ENCODE data around the gene IFNG. TPM values are rescaled to one million over a fixed set of nuclear protein-coding genes. Genes with fewer than 3 reads are reported as not detected.
A peak's percentile ranks its signal among the peaks of the same experiment; 100 is the strongest.

The IFNG gene
- total and polyA plus RNA-seq, 2 donors from 2014 or later: not detected

DNA sequence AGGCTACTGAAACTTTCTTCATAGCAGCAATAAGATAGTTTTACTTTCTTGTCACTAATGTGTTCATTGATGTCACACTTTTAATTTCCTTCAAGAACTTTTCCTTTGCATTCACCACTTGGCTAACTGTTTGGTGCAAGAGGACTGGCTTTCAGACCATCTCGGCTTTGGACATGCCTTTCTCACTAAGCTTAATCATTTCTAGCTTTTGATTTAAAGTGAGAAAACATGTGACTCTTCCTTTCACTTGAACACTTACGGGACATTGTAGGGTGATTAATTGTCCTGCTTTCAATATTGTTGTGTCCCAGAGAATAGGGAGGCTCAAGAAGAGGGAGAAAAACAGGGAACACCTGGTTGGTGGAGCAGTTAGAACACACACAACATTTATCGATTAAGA, 41.9 kb downstream of the IFNG start:
- H3K9me3 ChIP-seq (ENCODE audit: control insufficient read depth in 2 of 3, insufficient read depth in 1 of 3, low read length in 3 of 3): no peaks in the 10 kb centered on the region
- no peaks in the 10 kb centered on the region for H3K36me3 ChIP-seq (ENCODE audit: control insufficient read depth in 2 of 3, insufficient read depth in 3 of 3, low read length in 3 of 3)
- DNase-seq: no peak
- no peak for FAIRE-seq
- H3K27ac ChIP-seq (ENCODE audit: low read depth in 2 of 2, low read length in 2 of 2): no peak overlapping the region
- intact Hi-C loops (cut with DNase I): no loop called here
- H3K9ac ChIP-seq (ENCODE audit: low read length in 3 of 3): no peak overlapping the region
- H3K4me3 ChIP-seq (ENCODE audit: low read length in 3 of 3): no peak overlapping the region
- no peaks in the 10 kb centered on the region for H3K27me3 ChIP-seq (ENCODE audit: control insufficient read depth, insufficient read depth, low read length)
- H3K4me1 ChIP-seq (ENCODE audit: control insufficient read depth in 2 of 3, insufficient read depth in 2 of 3, low read depth in 1 of 3, low read length in 3 of 3): no peaks in the 10 kb centered on the region
- TF ChIP-seq, protein P1, sequence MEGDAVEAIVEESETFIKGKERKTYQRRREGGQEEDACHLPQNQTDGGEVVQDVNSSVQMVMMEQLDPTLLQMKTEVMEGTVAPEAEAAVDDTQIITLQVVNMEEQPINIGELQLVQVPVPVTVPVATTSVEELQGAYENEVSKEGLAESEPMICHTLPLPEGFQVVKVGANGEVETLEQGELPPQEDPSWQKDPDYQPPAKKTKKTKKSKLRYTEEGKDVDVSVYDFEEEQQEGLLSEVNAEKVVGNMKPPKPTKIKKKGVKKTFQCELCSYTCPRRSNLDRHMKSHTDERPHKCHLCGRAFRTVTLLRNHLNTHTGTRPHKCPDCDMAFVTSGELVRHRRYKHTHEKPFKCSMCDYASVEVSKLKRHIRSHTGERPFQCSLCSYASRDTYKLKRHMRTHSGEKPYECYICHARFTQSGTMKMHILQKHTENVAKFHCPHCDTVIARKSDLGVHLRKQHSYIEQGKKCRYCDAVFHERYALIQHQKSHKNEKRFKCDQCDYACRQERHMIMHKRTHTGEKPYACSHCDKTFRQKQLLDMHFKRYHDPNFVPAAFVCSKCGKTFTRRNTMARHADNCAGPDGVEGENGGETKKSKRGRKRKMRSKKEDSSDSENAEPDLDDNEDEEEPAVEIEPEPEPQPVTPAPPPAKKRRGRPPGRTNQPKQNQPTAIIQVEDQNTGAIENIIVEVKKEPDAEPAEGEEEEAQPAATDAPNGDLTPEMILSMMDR (IDR thresholded peaks at IDR 0.05; ENCODE audit: borderline replicate concordance, extremely low read depth, insufficient read depth): no peak

DNA sequence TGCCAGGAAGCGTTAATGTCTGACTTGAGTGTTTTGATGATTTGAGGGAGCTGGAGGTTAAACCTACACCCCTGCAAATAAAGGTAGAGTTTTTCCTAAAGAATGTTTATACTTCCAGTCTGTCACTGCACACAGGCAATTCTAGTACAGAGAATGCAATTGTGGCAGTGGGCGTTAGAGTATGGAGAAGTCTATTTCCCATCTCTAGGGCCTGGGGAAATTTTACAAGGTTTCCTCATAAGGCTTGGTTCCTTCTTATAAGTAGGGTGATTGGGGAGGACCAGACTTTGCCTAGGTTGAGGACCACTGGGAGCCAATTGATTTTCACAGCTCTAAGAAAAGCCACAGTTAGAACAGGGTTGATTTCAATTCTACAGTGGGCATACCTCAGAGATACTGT, 44.3 kb downstream of the IFNG start:
- H3K4me1 ChIP-seq (ENCODE audit: control insufficient read depth in 2 of 3, insufficient read depth in 2 of 3, low read depth in 1 of 3, low read length in 3 of 3): no peaks in the 10 kb centered on the region
- H3K27ac ChIP-seq (ENCODE audit: low read depth in 2 of 2, low read length in 2 of 2): no peak overlapping the region
- H3K36me3 ChIP-seq (ENCODE audit: control insufficient read depth in 2 of 3, insufficient read depth in 3 of 3, low read length in 3 of 3): no peaks in the 10 kb centered on the region
- H3K4me3 ChIP-seq (ENCODE audit: low read length in 3 of 3): no peak overlapping the region
- TF ChIP-seq, protein P1 (IDR thresholded peaks at IDR 0.05; ENCODE audit: borderline replicate concordance, extremely low read depth, insufficient read depth): no peak
- intact Hi-C loops (cut with DNase I): no loop called here
- DNase-seq (no peak), FAIRE-seq (no peak)
- H3K9me3 ChIP-seq (ENCODE audit: control insufficient read depth in 2 of 3, insufficient read depth in 1 of 3, low read length in 3 of 3): no peaks in the 10 kb centered on the region
- H3K27me3 ChIP-seq (ENCODE audit: control insufficient read depth, insufficient read depth, low read length): no peaks in the 10 kb centered on the region
- no peak overlapping the region for H3K9ac ChIP-seq (ENCODE audit: low read length in 3 of 3)

DNA sequence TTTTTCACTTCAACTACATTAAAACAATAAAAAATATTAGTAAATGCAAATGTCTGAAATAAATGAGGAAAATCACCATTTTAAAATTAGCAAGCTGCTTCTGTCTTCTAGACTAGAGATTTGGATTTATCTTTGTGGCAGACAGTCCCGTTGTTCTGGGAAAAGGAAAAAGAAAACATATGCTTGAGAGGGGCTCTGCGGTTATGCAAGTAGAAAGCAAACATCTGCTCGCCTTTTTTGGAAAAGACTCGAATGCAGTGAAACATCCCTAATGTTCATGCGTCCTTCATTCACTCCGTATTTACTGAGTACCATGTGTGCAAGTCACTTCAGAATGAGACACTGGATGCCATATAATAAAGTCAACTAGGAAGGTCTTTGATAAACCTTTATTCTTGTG, 44.9 kb downstream of the IFNG start:
- TF ChIP-seq, protein P1 (IDR thresholded peaks at IDR 0.05; ENCODE audit: borderline replicate concordance, extremely low read depth, insufficient read depth): no peak

GRCh38 chr12:68113644-68114043, 45.9 kb downstream of the IFNG start:
- Histone ChIP-seq H3K36me3 (ENCODE audit: control insufficient read depth in 2 of 3, insufficient read depth in 3 of 3, low read length in 3 of 3) (no peaks in the 10 kb centered on the region), H3K4me1 (ENCODE audit: control insufficient read depth in 2 of 3, insufficient read depth in 2 of 3, low read depth in 1 of 3, low read length in 3 of 3) (no peaks in the 10 kb centered on the region), H3K9me3 (ENCODE audit: control insufficient read depth in 2 of 3, insufficient read depth in 1 of 3, low read length in 3 of 3) (no peaks in the 10 kb centered on the region), H3K9ac (ENCODE audit: low read length in 3 of 3) (no peak overlapping the region), H3K4me3 (ENCODE audit: low read length in 3 of 3) (no peak overlapping the region), H3K27ac (ENCODE audit: low read depth in 2 of 2, low read length in 2 of 2) (no peak overlapping the region), H3K27me3 (ENCODE audit: control insufficient read depth, insufficient read depth, low read length) (no peaks in the 10 kb centered on the region)
- DNase-seq: no peak
- FAIRE-seq: no peak
- TF ChIP-seq, protein P1 (IDR thresholded peaks at IDR 0.05; ENCODE audit: borderline replicate concordance, extremely low read depth, insufficient read depth): no peak
- intact Hi-C loops (cut with DNase I): no loop called here

More for the DNA sequence above, 44.9 kb downstream of the IFNG start:
- no peak overlapping the region for H3K9ac ChIP-seq (ENCODE audit: low read length in 3 of 3)
- intact Hi-C loops (cut with DNase I): no loop called here
- DNase-seq: peak in 1 of 5 donors; percentile 59
- no peaks in the 10 kb centered on the region for H3K4me1 ChIP-seq (ENCODE audit: control insufficient read depth in 2 of 3, insufficient read depth in 2 of 3, low read depth in 1 of 3, low read length in 3 of 3)
- no peaks in the 10 kb centered on the region for H3K9me3 ChIP-seq (ENCODE audit: control insufficient read depth in 2 of 3, insufficient read depth in 1 of 3, low read length in 3 of 3)
- H3K4me3 ChIP-seq (ENCODE audit: low read length in 3 of 3): no peak overlapping the region
- no peaks in the 10 kb centered on the region for H3K36me3 ChIP-seq (ENCODE audit: control insufficient read depth in 2 of 3, insufficient read depth in 3 of 3, low read length in 3 of 3)
- no peaks in the 10 kb centered on the region for H3K27me3 ChIP-seq (ENCODE audit: control insufficient read depth, insufficient read depth, low read length)
- FAIRE-seq: no peak
- no peak overlapping the region for H3K27ac ChIP-seq (ENCODE audit: low read depth in 2 of 2, low read length in 2 of 2)
